ENCODE data around the gene MLLT3.

- TF ChIP-seq, protein P1, sequence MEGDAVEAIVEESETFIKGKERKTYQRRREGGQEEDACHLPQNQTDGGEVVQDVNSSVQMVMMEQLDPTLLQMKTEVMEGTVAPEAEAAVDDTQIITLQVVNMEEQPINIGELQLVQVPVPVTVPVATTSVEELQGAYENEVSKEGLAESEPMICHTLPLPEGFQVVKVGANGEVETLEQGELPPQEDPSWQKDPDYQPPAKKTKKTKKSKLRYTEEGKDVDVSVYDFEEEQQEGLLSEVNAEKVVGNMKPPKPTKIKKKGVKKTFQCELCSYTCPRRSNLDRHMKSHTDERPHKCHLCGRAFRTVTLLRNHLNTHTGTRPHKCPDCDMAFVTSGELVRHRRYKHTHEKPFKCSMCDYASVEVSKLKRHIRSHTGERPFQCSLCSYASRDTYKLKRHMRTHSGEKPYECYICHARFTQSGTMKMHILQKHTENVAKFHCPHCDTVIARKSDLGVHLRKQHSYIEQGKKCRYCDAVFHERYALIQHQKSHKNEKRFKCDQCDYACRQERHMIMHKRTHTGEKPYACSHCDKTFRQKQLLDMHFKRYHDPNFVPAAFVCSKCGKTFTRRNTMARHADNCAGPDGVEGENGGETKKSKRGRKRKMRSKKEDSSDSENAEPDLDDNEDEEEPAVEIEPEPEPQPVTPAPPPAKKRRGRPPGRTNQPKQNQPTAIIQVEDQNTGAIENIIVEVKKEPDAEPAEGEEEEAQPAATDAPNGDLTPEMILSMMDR (IDR thresholded peaks at IDR 0.05; ENCODE audit: extremely low read depth in 1 of 2, insufficient read depth in 1 of 2, low read depth in 1 of 2, low read length in 2 of 2): no peak
- TF ChIP-seq JUN (IDR thresholded peaks at IDR 0.05; ENCODE audit: borderline replicate concordance, insufficient read depth, insufficient read length, low read depth): no peak
- no peak for TF ChIP-seq EZH2 (IDR thresholded peaks at IDR 0.05; ENCODE audit: borderline replicate concordance, low read depth, low read length, severe bottlenecking)
- TF ChIP-seq, protein P2, sequence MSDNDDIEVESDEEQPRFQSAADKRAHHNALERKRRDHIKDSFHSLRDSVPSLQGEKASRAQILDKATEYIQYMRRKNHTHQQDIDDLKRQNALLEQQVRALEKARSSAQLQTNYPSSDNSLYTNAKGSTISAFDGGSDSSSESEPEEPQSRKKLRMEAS (IDR thresholded peaks at IDR 0.05; ENCODE audit: insufficient read depth, insufficient read length): no peak
Observed at GRCh38 chr9:20671635-20672034, 49.3 kb upstream of the MLLT3 start.

All from endothelial cell of umbilical vein (primary cell).